ENCODE measurements around the gene PRND.
"Not testable (repeated sequence)": the region's sequence is repeated elsewhere in the genome, so short reads cannot be mapped to it uniquely, and the experiment has no call there.

The PRND gene

DNA sequence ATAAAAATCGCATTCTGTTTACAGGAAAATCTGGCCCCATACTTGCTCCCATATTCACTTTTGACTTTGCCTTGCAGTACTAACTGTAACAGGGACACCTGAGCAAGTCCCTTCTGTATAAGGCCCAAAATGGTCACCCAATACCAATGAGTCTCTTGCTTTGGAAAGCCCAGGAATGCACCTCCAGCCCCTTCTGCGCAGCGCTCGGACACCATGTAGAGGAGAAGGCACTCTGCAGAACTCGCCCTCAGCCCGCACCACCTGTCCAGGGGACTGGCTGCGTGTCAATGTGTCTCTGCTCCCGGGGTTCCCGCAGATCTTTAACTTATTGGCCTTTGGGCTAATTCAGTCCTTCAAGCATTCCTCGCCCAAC, 746 bp upstream of the PRND start:
- no peak overlapping the region for H3K27ac ChIP-seq (ENCODE audit: low read length)
- H3K4me3 ChIP-seq (ENCODE audit: low read length): peak overlapping the region; percentile 74
- peak overlapping the region; percentile 92 for H3K4me2 ChIP-seq (ENCODE audit: low read length)

GRCh38 chr20:4722571-4722970, 862 bp downstream of the PRND start:
- Histone ChIP-seq H3K4me2 (ENCODE audit: low read length) (no peak overlapping the region), H3K36me3 (replicated peaks; ENCODE audit: low read depth, low read length) (no peaks in the 10 kb centered on the region), H3K4me3 (ENCODE audit: low read length) (no peak overlapping the region), H3K9me3 (ENCODE audit: insufficient read depth, low read length) (no peaks in the 10 kb centered on the region), H2AFZ (ENCODE audit: low read depth, low read length) (no peak overlapping the region), H3K27ac (ENCODE audit: low read length) (no peak overlapping the region), H3K4me1 (ENCODE audit: low read length) (peaks cover 27% of the 10 kb centered on the region), H4K20me1 (ENCODE audit: insufficient read depth, low read length) (0 out of 2 replicates have a peak, but pooled peaks cover 4% of the 10 kb centered on the region), H3K9ac (ENCODE audit: low read length) (no peak overlapping the region), H3K79me2 (ENCODE audit: low read length) (no peaks in the 10 kb centered on the region), H3K27me3 (ENCODE audit: low read depth, low read length) (peaks cover 37% of the 10 kb centered on the region)
- no peak for TF ChIP-seq CTCF (IDR thresholded peaks at IDR 0.05; ENCODE audit: low read depth, low read length)
- TF ChIP-seq EZH2phosphoT487 (IDR thresholded peaks at IDR 0.05; ENCODE audit: low read depth): no peak

More for the DNA sequence above, 746 bp upstream of the PRND start:
- TF ChIP-seq EZH2phosphoT487 (IDR thresholded peaks at IDR 0.05; ENCODE audit: low read depth) (no peak), CTCF (IDR thresholded peaks at IDR 0.05; ENCODE audit: low read depth, low read length) (no peak; the same call in 1 of the 2 replicates)
- Histone ChIP-seq H3K27me3 (ENCODE audit: low read depth, low read length) (peaks cover 53% of the 10 kb centered on the region), H3K4me1 (ENCODE audit: low read length) (peaks cover 18% of the 10 kb centered on the region), H3K36me3 (replicated peaks; ENCODE audit: low read depth, low read length) (no peaks in the 10 kb centered on the region), H4K20me1 (ENCODE audit: insufficient read depth, low read length) (0 out of 2 replicates have a peak, but pooled peaks cover 4% of the 10 kb centered on the region), H3K9ac (ENCODE audit: low read length) (peak overlapping the region; percentile 37), H3K79me2 (ENCODE audit: low read length) (no peaks in the 10 kb centered on the region), H2AFZ (ENCODE audit: low read depth, low read length) (peak overlapping the region; percentile 60), H3K9me3 (ENCODE audit: insufficient read depth, low read length) (no peaks in the 10 kb centered on the region)

- Histone ChIP-seq H3K79me2 (ENCODE audit: low read length) (no peaks in the 10 kb centered on the region), H3K36me3 (replicated peaks; ENCODE audit: low read depth, low read length) (no peaks in the 10 kb centered on the region), H3K27ac (ENCODE audit: low read length) (no peak overlapping the region), H3K9me3 (ENCODE audit: insufficient read depth, low read length) (no peaks in the 10 kb centered on the region), H3K4me1 (ENCODE audit: low read length) (peaks cover 27% of the 10 kb centered on the region), H3K9ac (ENCODE audit: low read length) (no peak overlapping the region), H3K4me2 (ENCODE audit: low read length) (no peak overlapping the region), H3K4me3 (ENCODE audit: low read length) (no peak overlapping the region), H2AFZ (ENCODE audit: low read depth, low read length) (no peak overlapping the region), H3K27me3 (ENCODE audit: low read depth, low read length) (peaks cover 33% of the 10 kb centered on the region), H4K20me1 (ENCODE audit: insufficient read depth, low read length) (0 out of 2 replicates have a peak, but pooled peaks cover 4% of the 10 kb centered on the region)
- no peak for TF ChIP-seq CTCF (IDR thresholded peaks at IDR 0.05; ENCODE audit: low read depth, low read length)
Measured at GRCh38 chr20:4722993-4723392, 1.3 kb downstream of the PRND start.

DNA sequence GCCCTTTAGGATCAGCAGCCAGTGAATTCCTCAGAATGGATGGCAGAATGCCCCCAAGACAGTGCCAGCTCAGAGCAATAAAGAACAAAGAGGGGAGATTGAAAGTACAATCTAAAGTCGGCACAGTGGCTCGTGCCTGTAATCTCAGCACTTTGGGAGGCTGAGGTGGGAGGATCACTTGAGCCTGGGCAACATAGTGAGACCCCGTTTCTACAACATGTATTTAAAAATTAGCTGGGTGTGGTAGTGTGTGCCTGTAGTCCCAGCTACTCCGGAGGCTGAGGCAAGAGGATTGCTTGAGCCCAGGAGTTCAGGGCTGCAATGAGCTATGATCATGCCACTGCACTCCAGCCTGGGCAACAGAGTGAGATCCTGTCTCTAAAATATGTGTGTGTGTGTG, 1.8 kb downstream of the PRND start:
- H3K4me3 ChIP-seq (ENCODE audit: low read length); H3K9ac ChIP-seq (ENCODE audit: low read length); H3K4me2 ChIP-seq (ENCODE audit: low read length); H3K36me3 ChIP-seq (replicated peaks; ENCODE audit: low read depth, low read length); H3K79me2 ChIP-seq (ENCODE audit: low read length); H3K9me3 ChIP-seq (ENCODE audit: insufficient read depth, low read length); H4K20me1 ChIP-seq (ENCODE audit: insufficient read depth, low read length); H2AFZ ChIP-seq (ENCODE audit: low read depth, low read length); H3K27ac ChIP-seq (ENCODE audit: low read length): not testable (repeated sequence)
- H3K27me3 ChIP-seq (ENCODE audit: low read depth, low read length): peaks cover 29% of the 10 kb centered on the region
- H3K4me1 ChIP-seq (ENCODE audit: low read length): peaks cover 27% of the 10 kb centered on the region
